NCI-H1436 treated with DMSO at 0.1 percent for 48 hours (cell line): ENCODE results near the gene PKD2.
"Not testable (repeated sequence)": the region's sequence is repeated elsewhere in the genome, so short reads cannot be mapped to it uniquely, and the experiment has no call there.

ENCODE experiments used
- DNase-seq: peaks from one replicate; lab custom pipeline; 2025; lab: John Stamatoyannopoulos, UW

PKD2 gene

DNA sequence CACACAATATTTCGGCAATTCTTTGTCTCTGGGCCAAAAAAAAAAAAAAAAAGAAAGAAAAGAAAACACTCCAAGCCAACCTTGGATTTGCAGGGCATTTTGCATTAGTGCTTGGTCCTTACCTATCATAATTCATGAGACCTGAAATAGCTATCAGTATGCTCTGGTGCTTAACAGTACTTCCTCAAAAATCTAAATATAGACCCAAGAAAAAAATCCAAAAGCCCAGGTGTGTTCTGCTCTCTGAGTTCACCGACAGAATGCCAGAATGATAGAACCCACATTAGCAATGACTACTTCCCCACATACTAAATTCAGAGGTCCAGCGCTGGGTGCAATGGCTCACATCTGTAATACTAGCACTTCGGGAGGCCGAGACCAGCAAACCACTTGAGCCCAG lies 108.2 kb downstream of the PKD2 start:
- no peak for DNase-seq

DNA sequence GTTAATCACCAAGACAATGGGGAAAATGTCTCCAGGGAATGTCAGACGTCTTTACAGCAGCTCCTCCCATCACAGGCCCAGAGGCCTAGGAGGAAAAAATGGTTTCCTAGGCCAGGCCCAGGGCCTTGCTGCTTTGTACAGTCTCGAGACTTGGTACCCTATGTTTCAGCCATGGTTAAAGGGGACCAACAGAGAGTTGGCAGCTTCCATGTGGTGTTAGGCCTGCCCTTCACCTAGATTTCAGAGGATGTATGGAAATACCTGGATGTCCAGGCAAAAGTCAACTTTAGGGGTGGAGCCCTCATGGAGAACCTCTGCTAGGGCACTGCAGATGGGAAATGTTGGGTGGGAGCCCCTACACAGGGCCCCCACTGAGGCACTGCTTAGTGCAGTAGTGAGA lies 112.5 kb downstream of the PKD2 start:
- DNase-seq: no peak

DNA sequence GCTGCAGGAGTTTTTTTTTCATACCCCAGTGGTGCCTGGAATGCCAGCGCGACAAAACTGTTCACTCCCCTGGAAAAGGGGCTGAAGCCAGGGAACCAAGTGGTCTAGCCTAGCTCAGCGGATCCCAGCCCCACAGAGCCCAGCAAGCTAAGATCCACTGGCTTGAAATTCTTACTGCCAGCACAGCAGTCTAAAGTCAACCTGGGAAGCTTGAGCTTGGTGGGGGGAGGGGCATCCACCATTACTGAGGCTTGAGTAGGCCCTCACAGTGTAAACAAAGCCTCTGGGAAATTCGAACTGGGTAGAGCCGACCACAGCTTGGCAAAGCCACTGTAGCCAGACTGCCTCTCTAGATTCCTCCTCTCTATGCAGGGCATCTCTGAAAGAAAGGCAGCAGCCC lies 114.8 kb downstream of the PKD2 start:
- not testable (repeated sequence) for DNase-seq
